Measurements from ENCODE around the gene NAP1L4. TPM values are rescaled to one million over a fixed set of nuclear protein-coding genes. Genes with fewer than 3 reads are reported as not detected.
A peak's percentile ranks its signal among the peaks of the same experiment; 100 is the strongest.

Gene NAP1L4
- total and polyA plus RNA-seq, 2 of the 4 experiments (the other 2 are of a cell fraction): 71.5 to 80.7 TPM

DNA sequence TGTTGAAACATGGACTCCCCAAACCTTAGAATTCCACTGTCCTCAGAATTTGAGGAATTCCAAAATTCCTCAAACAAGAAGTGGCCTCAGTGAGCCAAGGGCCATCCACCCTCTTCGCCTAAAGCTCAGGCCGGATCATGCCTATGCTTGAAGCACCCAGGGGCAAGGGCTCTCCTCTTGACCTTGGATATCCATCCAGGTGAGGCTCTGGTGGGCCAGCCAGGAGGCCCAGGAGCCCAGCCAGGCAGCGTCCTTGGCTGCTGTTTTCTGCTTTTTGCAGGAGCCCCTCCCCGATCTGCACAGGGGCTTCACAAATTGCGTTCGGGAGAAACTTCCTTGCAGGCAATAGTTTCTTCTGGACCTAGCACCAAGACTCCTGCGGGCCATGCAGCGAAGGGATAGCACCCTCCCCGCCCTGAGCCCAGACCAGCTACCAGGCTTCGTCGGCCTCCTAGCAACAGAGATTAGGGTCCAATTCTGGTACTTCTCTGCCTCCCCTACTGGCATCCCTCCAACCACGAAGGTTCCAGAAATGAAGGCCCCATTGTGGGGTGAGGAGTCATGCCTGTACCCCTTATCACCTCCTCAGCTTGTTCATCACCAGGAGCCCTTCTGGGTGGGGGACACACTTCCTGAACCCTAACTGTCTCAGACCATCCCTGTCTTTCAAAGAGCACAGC, 64.9 kb downstream of the NAP1L4 start:
- peak overlapping the region; percentile 37; the same call in 1 of the 2 replicates for H2AK5ac ChIP-seq (ENCODE audit: low read depth, low read length)
- in situ Hi-C loops (cut with MboI; ENCODE audit: low sequenced_read_pairs): no loop called here
- ATAC-seq (ENCODE audit: low read depth) (no peak), DNase-seq (no peak)
- H4K8ac ChIP-seq (ENCODE audit: low read depth in 2 of 2, low read length in 2 of 2): no peak overlapping the region
- ChIA-PET POLR2A (ENCODE audit: unreplicated experiment) (interaction anchor here (0.6 kb wide), 1 partner anchor 35 kb away, joined by 3 read pairs; no protein-coding TSS in a partner anchor), CTCF (no interaction called here)
- H3K27me3 ChIP-seq (ENCODE audit: control insufficient read depth, insufficient read depth, low read length): no peaks in the 10 kb centered on the region
- H2BK120ac ChIP-seq (ENCODE audit: low read depth, low read length): no peak overlapping the region
- H2BK5ac ChIP-seq (ENCODE audit: low read depth, low read length, poor library complexity, severe bottlenecking): no peak overlapping the region
- no peak overlapping the region for H2BK20ac ChIP-seq (ENCODE audit: low read depth, low read length)
- H3K4me3 ChIP-seq (ENCODE audit: insufficient read depth, low read depth, low read length): peak overlapping the region; percentile 92; the same call in 1 of the 2 replicates
- no peaks in the 10 kb centered on the region for H3K9me3 ChIP-seq (ENCODE audit: control insufficient read depth, insufficient read depth, low read length)
- H3K9me1 ChIP-seq (ENCODE audit: insufficient read depth, low read length): peaks cover 13% of the 10 kb centered on the region
- peak overlapping the region; percentile 66 for H3K14ac ChIP-seq (replicated peaks; ENCODE audit: low read depth, low read length)
- no peaks in the 10 kb centered on the region for H3K36me3 ChIP-seq (ENCODE audit: control insufficient read depth, insufficient read depth, low read length)
- no TSS peak for BruUV-seq (replicated peaks)
- H2AFZ ChIP-seq (replicated peaks; ENCODE audit: low read length, poor library complexity): no peak overlapping the region
- H3K56ac ChIP-seq (ENCODE audit: extremely low read depth, insufficient read depth, low read length): no peak overlapping the region
- H3K18ac ChIP-seq (ENCODE audit: low read depth, low read length): no peak overlapping the region
- H2BK15ac ChIP-seq (ENCODE audit: low read depth, low read length): no peak overlapping the region
- dilution Hi-C loops (cut with HindIII; ENCODE audit: low sequenced_read_pairs, unreplicated experiment): no loop called here
- peak overlapping the region; percentile 76 for H2AK9ac ChIP-seq (replicated peaks; ENCODE audit: low read depth, low read length, poor library complexity)
- peaks cover 11% of the 10 kb centered on the region for H3K4me1 ChIP-seq (ENCODE audit: control insufficient read depth, insufficient read depth, low read length)
- intact Hi-C loops (cut with micrococcal nuclease): no loop called here
- H4K91ac ChIP-seq (ENCODE audit: insufficient read depth, low read depth, low read length): no peak overlapping the region
- peak overlapping the region; percentile 73; the same call in 1 of the 2 replicates for H3K23ac ChIP-seq (ENCODE audit: low read depth, low read length)
- 98% methylated on average over 5 of the region's 12 CpGs; no CpG with 5 or more reads in 1 of the 2 experiments for WGBS, 2 experiments (ENCODE audit: extremely low coverage in 2 of 2, insufficient read length in 1 of 2)
- peaks cover 6 to 34% of the 10 kb centered on the region in 2 experiments; a peak in 3 of 4 replicates for H3K79me1 ChIP-seq (ENCODE audit: low read depth in 1 of 2, low read length in 2 of 2)
- H4K5ac ChIP-seq (ENCODE audit: low read depth, low read length): no peak overlapping the region
- no peak overlapping the region; the same call in 1 of the 2 replicates for H3K27ac ChIP-seq (ENCODE audit: insufficient read depth, low read length)
- no peak overlapping the region for H3K4ac ChIP-seq (ENCODE audit: low read depth, low read length)
- H4K20me1 ChIP-seq (ENCODE audit: insufficient read depth, low read length): peaks cover 23% of the 10 kb centered on the region
- H3K9ac ChIP-seq (ENCODE audit: low read depth, low read length): 0 out of 2 replicates have a peak overlapping the region, but pooled peaks have one; percentile 13
- H3K4me2 ChIP-seq (ENCODE audit: low read depth, low read length): peak overlapping the region; percentile 94
- TF ChIP-seq MAZ (IDR thresholded peaks at IDR 0.05; ENCODE audit: borderline replicate concordance, low read depth, low read length) (no peak), RFX5 (IDR thresholded peaks at IDR 0.05; ENCODE audit: low read depth, low read length) (no peak), MAFK (IDR thresholded peaks at IDR 0.05; ENCODE audit: low read depth, low read length) (no peak), SMC3 (IDR thresholded peaks at IDR 0.05; ENCODE audit: low read depth, low read length) (no peak), RCOR1 (IDR thresholded peaks at IDR 0.05; ENCODE audit: insufficient replicate concordance, low read length) (no peak), CEBPB (IDR thresholded peaks at IDR 0.05; ENCODE audit: low read depth, low read length) (no peak), MXI1 (IDR thresholded peaks at IDR 0.05; ENCODE audit: borderline replicate concordance, low read depth, low read length) (no peak), FOS (IDR thresholded peaks at IDR 0.05; ENCODE audit: low read depth, low read length) (no peak), NFE2L2 (IDR thresholded peaks at IDR 0.05; ENCODE audit: low read depth, low read length) (no peak), CHD1 (IDR thresholded peaks at IDR 0.05; ENCODE audit: low read depth, low read length) (no peak), POLR2A (IDR thresholded peaks at IDR 0.05; ENCODE audit: low read depth, low read length) (no peak), BHLHE40 (IDR thresholded peaks at IDR 0.05; ENCODE audit: low read depth, low read length) (no peak)
- TF ChIP-seq, protein P1, sequence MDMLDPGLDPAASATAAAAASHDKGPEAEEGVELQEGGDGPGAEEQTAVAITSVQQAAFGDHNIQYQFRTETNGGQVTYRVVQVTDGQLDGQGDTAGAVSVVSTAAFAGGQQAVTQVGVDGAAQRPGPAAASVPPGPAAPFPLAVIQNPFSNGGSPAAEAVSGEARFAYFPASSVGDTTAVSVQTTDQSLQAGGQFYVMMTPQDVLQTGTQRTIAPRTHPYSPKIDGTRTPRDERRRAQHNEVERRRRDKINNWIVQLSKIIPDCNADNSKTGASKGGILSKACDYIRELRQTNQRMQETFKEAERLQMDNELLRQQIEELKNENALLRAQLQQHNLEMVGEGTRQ (IDR thresholded peaks at IDR 0.05; ENCODE audit: low read depth, low read length): no peak
- TF ChIP-seq, protein P2, sequence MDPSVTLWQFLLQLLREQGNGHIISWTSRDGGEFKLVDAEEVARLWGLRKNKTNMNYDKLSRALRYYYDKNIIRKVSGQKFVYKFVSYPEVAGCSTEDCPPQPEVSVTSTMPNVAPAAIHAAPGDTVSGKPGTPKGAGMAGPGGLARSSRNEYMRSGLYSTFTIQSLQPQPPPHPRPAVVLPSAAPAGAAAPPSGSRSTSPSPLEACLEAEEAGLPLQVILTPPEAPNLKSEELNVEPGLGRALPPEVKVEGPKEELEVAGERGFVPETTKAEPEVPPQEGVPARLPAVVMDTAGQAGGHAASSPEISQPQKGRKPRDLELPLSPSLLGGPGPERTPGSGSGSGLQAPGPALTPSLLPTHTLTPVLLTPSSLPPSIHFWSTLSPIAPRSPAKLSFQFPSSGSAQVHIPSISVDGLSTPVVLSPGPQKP (IDR thresholded peaks at IDR 0.05; ENCODE audit: borderline replicate concordance, low read depth, low read length): no peak
- TF ChIP-seq, protein P3, sequence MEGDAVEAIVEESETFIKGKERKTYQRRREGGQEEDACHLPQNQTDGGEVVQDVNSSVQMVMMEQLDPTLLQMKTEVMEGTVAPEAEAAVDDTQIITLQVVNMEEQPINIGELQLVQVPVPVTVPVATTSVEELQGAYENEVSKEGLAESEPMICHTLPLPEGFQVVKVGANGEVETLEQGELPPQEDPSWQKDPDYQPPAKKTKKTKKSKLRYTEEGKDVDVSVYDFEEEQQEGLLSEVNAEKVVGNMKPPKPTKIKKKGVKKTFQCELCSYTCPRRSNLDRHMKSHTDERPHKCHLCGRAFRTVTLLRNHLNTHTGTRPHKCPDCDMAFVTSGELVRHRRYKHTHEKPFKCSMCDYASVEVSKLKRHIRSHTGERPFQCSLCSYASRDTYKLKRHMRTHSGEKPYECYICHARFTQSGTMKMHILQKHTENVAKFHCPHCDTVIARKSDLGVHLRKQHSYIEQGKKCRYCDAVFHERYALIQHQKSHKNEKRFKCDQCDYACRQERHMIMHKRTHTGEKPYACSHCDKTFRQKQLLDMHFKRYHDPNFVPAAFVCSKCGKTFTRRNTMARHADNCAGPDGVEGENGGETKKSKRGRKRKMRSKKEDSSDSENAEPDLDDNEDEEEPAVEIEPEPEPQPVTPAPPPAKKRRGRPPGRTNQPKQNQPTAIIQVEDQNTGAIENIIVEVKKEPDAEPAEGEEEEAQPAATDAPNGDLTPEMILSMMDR (conservative IDR thresholded peaks at IDR 0.05; ENCODE audit: low read depth, low read length): no peak

Data from IMR-90 (cell line).